ENCODE data around the gene STUM.

DNA sequence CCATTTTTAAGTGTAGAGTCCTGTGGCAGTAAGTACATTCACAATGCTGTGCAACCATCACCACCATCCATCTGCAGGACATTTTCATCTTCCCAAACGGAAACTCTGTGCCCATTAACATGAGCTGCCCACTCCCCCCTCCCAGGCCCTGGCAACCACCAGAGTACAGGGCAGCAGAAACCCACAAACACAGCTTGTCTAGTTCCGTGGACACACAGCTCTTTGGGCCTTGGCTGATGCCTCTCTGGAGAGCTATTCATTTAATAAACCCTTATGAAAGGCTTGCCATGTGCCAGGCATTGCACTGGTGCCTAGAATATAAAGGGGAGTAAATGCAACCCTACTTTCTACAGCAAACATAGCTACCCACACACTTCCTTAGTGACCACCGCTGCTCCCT, 28.0 kb downstream of the STUM start:
- no peak for TF ChIP-seq EZH2 (IDR thresholded peaks at IDR 0.05)
- no peak for TF ChIP-seq POLR2AphosphoS5 (IDR thresholded peaks at IDR 0.05; ENCODE audit: borderline replicate concordance, low read depth, low read length)
- no peak for TF ChIP-seq FOXP2 (optimal IDR thresholded peaks at IDR 0.05; ENCODE audit: control extremely low read depth, extremely low read length, insufficient read depth)
